Neural cell (in vitro differentiated cells): ENCODE results near the gene P2RY6. TPM values are rescaled to one million over a fixed set of nuclear protein-coding genes. Genes with fewer than 3 reads are reported as not detected.

Experiments
- H2AFZ ChIP-seq: fragments of 200-600, 300-800 bp; sonication (generic), shearing (Covaris generic); 2 replicates; pipeline ENCODE4 v1.6.0; 2014; ENCODE audit warnings: low read depth, mild to moderate bottlenecking, antibody characterized with exemption, low read length, moderate library complexity
- H3F3A ChIP-seq: fragments of 200-600 bp; shearing (Covaris generic); 2 replicates; pipeline ENCODE4 v1.6.1; 2016; ENCODE audit warnings: mild to moderate bottlenecking, moderate library complexity, mixed read lengths, antibody characterized with exemption, low read length; ENCODE audit not compliant: insufficient read depth, poor library complexity, severe bottlenecking
- H3K27ac ChIP-seq: fragments of 200-600, 300-800 bp; sonication (generic), shearing (Covaris generic); 2 replicates; pipeline ENCODE4 v1.5.1; 2014; ENCODE audit warnings: mild to moderate bottlenecking, low read length, moderate library complexity
- H3K27me3 ChIP-seq: fragments of 300-800, 200-600 bp; sonication (generic), shearing (Covaris generic); 2 replicates; pipeline ENCODE4 v1.6.0; 2014; ENCODE audit warnings: mild to moderate bottlenecking, low read depth, low read length, moderate library complexity; ENCODE audit not compliant: insufficient read depth
- H3K36me3 ChIP-seq: fragments of 300-800, 200-600 bp; sonication (generic), shearing (Covaris generic); 2 replicates; pipeline ENCODE4 v1.5.1; 2014; ENCODE audit warnings: mild to moderate bottlenecking, antibody characterized with exemption, low read length, moderate library complexity; ENCODE audit not compliant: insufficient read depth
- H3K4me2 ChIP-seq: fragments of 300-800, 200-600 bp; sonication (generic), shearing (Covaris generic); 2 replicates; pipeline ENCODE4 v1.6.0; 2014; ENCODE audit warnings: mild to moderate bottlenecking, low read length
- H3K4me3 ChIP-seq: fragments of 300-800, 200-600 bp; sonication (generic), shearing (Covaris generic); 2 replicates; pipeline ENCODE4 v1.5.1; 2014; ENCODE audit warnings: mild to moderate bottlenecking, low read length, moderate library complexity
- H3K79me2 ChIP-seq: fragments of 200-600 bp; shearing (Covaris generic); replicated peaks from 2 replicates; pipeline ENCODE4 v1.6.0; 2014; ENCODE audit warnings: mild to moderate bottlenecking, low read length, moderate library complexity; ENCODE audit not compliant: insufficient read depth
- H3K9ac ChIP-seq: fragments of 300-800, 200-600 bp; sonication (generic), shearing (Covaris generic); 2 replicates; pipeline ENCODE4 v1.6.1; 2016; ENCODE audit warnings: mild to moderate bottlenecking, low read length, mixed read lengths
- H3K9me2 ChIP-seq: fragments of 200-600 bp; shearing (Covaris generic); 2 replicates; pipeline ENCODE4 v1.6.1; 2016; ENCODE audit warnings: mild to moderate bottlenecking, low read length, mixed read lengths; ENCODE audit not compliant: insufficient read depth
- H3K9me3 ChIP-seq: fragments of 200-600, 300-800 bp; sonication (generic), shearing (Covaris generic); 2 replicates; pipeline ENCODE4 v1.6.1; 2016; ENCODE audit warnings: mild to moderate bottlenecking, mixed run types, low read length, moderate library complexity, mixed read lengths
- H4K20me1 ChIP-seq: fragments of 200-600 bp; shearing (Covaris generic); 2 replicates; pipeline ENCODE4 v1.6.1; 2016; ENCODE audit warnings: mild to moderate bottlenecking, mixed run types; ENCODE audit not compliant: insufficient read depth
- CTCF ChIP-seq: fragments of 450-650 bp; IDR thresholded peaks from 2 replicates; pipeline ENCODE4 v1.5.1; 2014; ENCODE audit warnings: antibody characterized with exemption, mild to moderate bottlenecking, moderate library complexity; ENCODE audit not compliant: poor library complexity, severe bottlenecking
- EP300 ChIP-seq: fragments of 450-650 bp; conservative IDR thresholded peaks from 2 replicates; pipeline ENCODE4 v1.6.1; 2014; ENCODE audit warnings: antibody characterized with exemption, mild to moderate bottlenecking, moderate library complexity; ENCODE audit not compliant: poor library complexity, severe bottlenecking
- EZH2 ChIP-seq: fragments of 200-600, 300-800 bp; shearing (Covaris generic), sonication (generic); IDR thresholded peaks from 2 replicates; pipeline ENCODE4 v1.6.1; 2014; ENCODE audit warnings: antibody characterized with exemption, low read length, borderline replicate concordance, mild to moderate bottlenecking; ENCODE audit not compliant: insufficient read depth, poor library complexity, severe bottlenecking
- MXI1 ChIP-seq: fragments of 450-650 bp; conservative IDR thresholded peaks from 2 replicates; pipeline ENCODE4 v1.6.1; 2014; ENCODE audit warnings: antibody characterized with exemption, mild to moderate bottlenecking; ENCODE audit not compliant: poor library complexity, severe bottlenecking
- POLR2AphosphoS5 ChIP-seq: IDR thresholded peaks from 2 replicates; pipeline ENCODE4 v1.6.1; 2012
- RAD21 ChIP-seq: fragments of 450-650 bp; conservative IDR thresholded peaks from 2 replicates; pipeline ENCODE4 v1.6.1; 2014; ENCODE audit warnings: antibody characterized with exemption, mild to moderate bottlenecking, moderate library complexity
- REST ChIP-seq: IDR thresholded peaks from 2 replicates; pipeline ENCODE4 v1.6.1; 2012; ENCODE audit warnings: borderline replicate concordance
- SMC3 ChIP-seq: fragments of 450-650 bp; conservative IDR thresholded peaks from 2 replicates; pipeline ENCODE4 v1.6.1; 2014; ENCODE audit warnings: antibody characterized with exemption, mild to moderate bottlenecking, moderate library complexity; ENCODE audit not compliant: poor library complexity
- TAF1 ChIP-seq: IDR thresholded peaks from 2 replicates; pipeline ENCODE4 v1.6.1; 2012; ENCODE audit warnings: low read depth
- polyA plus RNA-seq: library from polyadenylated mRNA; depleted of rRNA; stranded (reverse); fragments of >200 nt; gene quantifications from 2 replicates; pipeline ENCODE4 v1.2.3, GENCODE V29; 2014

The P2RY6 gene
- polyA plus RNA-seq, 1 donor from 2014 or later, result not detected

GRCh38 chr11:73286240-73286810, 14.2 kb downstream of the P2RY6 start:
- no peak overlapping the region for H3K4me2 ChIP-seq
- no peaks in the 10 kb centered on the region for H4K20me1 ChIP-seq
- no peaks in the 10 kb centered on the region for H3K9me3 ChIP-seq
- H3K36me3 ChIP-seq, result no peaks in the 10 kb centered on the region
- H3K9ac ChIP-seq, result no peak overlapping the region
- H3K27ac ChIP-seq, result no peak overlapping the region
- H3K27me3 ChIP-seq, result no peaks in the 10 kb centered on the region
- TF ChIP-seq TAF1 (no peak), RAD21 (no peak), EZH2 (no peak), EP300 (no peak)
- H2AFZ ChIP-seq, result no peak overlapping the region
- H3F3A ChIP-seq, result no peaks in the 10 kb centered on the region
- no peak overlapping the region for H3K4me3 ChIP-seq
- H3K79me2 ChIP-seq, result no peaks in the 10 kb centered on the region
- no peaks in the 10 kb centered on the region for H3K9me2 ChIP-seq

- TF ChIP-seq MXI1 (no peak), EZH2 (no peak), EP300 (no peak), TAF1 (no peak), POLR2AphosphoS5 (no peak), CTCF (no peak), REST (no peak), SMC3 (no peak), RAD21 (no peak)
- no peak overlapping the region for H3K27ac ChIP-seq
These were observed 15.4 kb downstream of the P2RY6 start for GRCh38 chr11:73287400-73288101.

More at GRCh38 chr11:73287400-73288101, 15.4 kb downstream of the P2RY6 start:
- Histone ChIP-seq H3K36me3 (no peaks in the 10 kb centered on the region), H2AFZ (no peak overlapping the region), H3K9me2 (no peaks in the 10 kb centered on the region), H4K20me1 (no peaks in the 10 kb centered on the region), H3K27me3 (no peaks in the 10 kb centered on the region), H3K9ac (no peak overlapping the region), H3K79me2 (no peaks in the 10 kb centered on the region), H3K4me3 (no peak overlapping the region), H3F3A (no peaks in the 10 kb centered on the region), H3K9me3 (no peaks in the 10 kb centered on the region), H3K4me2 (no peak overlapping the region)
